Esophagus squamous epithelium (tissue), 4 donors: ENCODE results near the gene SPATA12.

Experiments
- CTCF ChIP-seq, 6 experiments: fragments of 450-650 bp in 4 of 6; fragments of 200-600 bp in 2 of 6; sonication (generic) in 2 of 6; IDR thresholded peaks; one replicate each; pipeline ENCODE4 v1.5.1; 2016 to 2019; ENCODE audit warnings: antibody characterized with exemption in 6 of 6, mild to moderate bottlenecking in 4 of 6, moderate library complexity in 4 of 6
- POLR2A ChIP-seq, 4 donors: fragments of 450-650 bp; IDR thresholded peaks; one replicate each; pipeline ENCODE4 v1.6.1; 2017; ENCODE audit warnings: antibody characterized with exemption in 4 of 4, mild to moderate bottlenecking in 4 of 4, moderate library complexity in 3 of 4

DNA sequence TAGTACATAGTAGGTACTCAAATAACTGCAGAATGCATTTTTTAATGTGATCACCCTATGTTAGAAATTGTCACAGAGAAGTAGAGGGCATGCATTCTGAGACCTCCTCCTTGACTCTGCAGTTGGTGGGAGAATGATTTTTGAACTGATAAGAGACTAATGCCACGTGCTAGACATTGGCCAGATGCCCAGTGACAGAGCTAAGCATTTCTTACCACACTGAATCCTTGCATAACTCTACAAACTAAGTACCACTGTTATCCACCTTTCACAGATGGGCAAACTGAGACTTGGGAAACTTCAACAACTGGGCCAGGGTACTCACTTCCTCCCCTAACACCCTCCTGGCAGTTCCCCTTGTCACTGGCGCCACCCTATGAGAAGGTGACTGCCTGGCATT is 33.5 kb upstream of the SPATA12 start:
- TF ChIP-seq CTCF (IDR thresholded peaks at IDR 0.05) = no peak
- TF ChIP-seq POLR2A (IDR thresholded peaks at IDR 0.05) = no peak
